Liver (tissue), 9 donors: Measurements from ENCODE around the gene ZNF8. TPM values are rescaled to one million over a fixed set of nuclear protein-coding genes. Genes with fewer than 3 reads are reported as not detected.
A peak's percentile ranks its signal among the peaks of the same experiment; 100 is the strongest.
"Not testable (repeated sequence)": the region's sequence is repeated elsewhere in the genome, so short reads cannot be mapped to it uniquely, and the experiment has no call there.

Experiments used
- DNase-seq: peaks from one replicate; pipeline ENCODE4 v3.0.0-alpha.2; 2017; ENCODE audit warnings: low spot score
- H3K27ac ChIP-seq, 2 donors: one replicate each; pipeline ENCODE4 v1.7.0; 2013; ENCODE audit warnings: inconsistent platforms in 2 of 2, low read length in 2 of 2, control low read depth in 1 of 2, low read depth in 1 of 2, mild to moderate bottlenecking in 1 of 2
- H3K27me3 ChIP-seq, 4 donors: one replicate each; pipeline versions ENCODE4 v1.6.1 to v1.7.0; 2013; ENCODE audit warnings: low read length in 3 of 4, inconsistent platforms in 1 of 4, mild to moderate bottlenecking in 1 of 4, moderate library complexity in 1 of 4; ENCODE audit not compliant: control insufficient read depth in 4 of 4, insufficient read depth in 4 of 4
- H3K36me3 ChIP-seq, 4 donors: one replicate each; pipeline versions ENCODE4 v1.6.1 to v1.7.0; 2013; ENCODE audit warnings: low read length in 3 of 4, mild to moderate bottlenecking in 3 of 4, low read depth in 1 of 4, moderate library complexity in 1 of 4; ENCODE audit not compliant: control insufficient read depth in 4 of 4, insufficient read depth in 3 of 4
- H3K4me1 ChIP-seq, 4 donors: one replicate each; pipeline versions ENCODE4 v1.6.1 to v1.7.0; 2013; ENCODE audit warnings: low read length in 3 of 4, mild to moderate bottlenecking in 3 of 4, moderate library complexity in 1 of 4; ENCODE audit not compliant: control insufficient read depth in 4 of 4, insufficient read depth in 4 of 4
- H3K4me3 ChIP-seq, 3 donors: one replicate each; pipeline versions ENCODE4 v1.6.1 to v1.7.0; 2013; ENCODE audit warnings: low read length in 3 of 3, control low read depth in 1 of 3, low read depth in 1 of 3, mild to moderate bottlenecking in 1 of 3
- H3K9ac ChIP-seq, 2 donors: one replicate each; pipeline ENCODE4 v1.7.0; 2013; ENCODE audit warnings: low read length in 2 of 2, mild to moderate bottlenecking in 2 of 2, moderate library complexity in 2 of 2, control low read depth in 1 of 2, low read depth in 1 of 2
- H3K9me3 ChIP-seq, 4 donors: one replicate each; pipeline versions ENCODE4 v1.6.1 to v1.7.0; 2013; ENCODE audit warnings: low read length in 3 of 4; ENCODE audit not compliant: control insufficient read depth in 4 of 4
- ATF3 ChIP-seq: IDR thresholded peaks from 2 replicates; pipeline ENCODE4 v1.6.1; 2016; ENCODE audit warnings: antibody characterized with exemption
- CTCF ChIP-seq: fragments of 150-350 bp; IDR thresholded peaks from 2 replicates; pipeline ENCODE4 v1.5.1; 2017; ENCODE audit warnings: improper control_type of control experiment, low read depth, low read length; ENCODE audit not compliant: missing input control
- EGR1 ChIP-seq, 2 donors: IDR thresholded peaks; 2 replicates each; pipeline ENCODE4 v1.6.1; 2016 to 2018; ENCODE audit warnings: antibody characterized with exemption in 2 of 2, low read depth in 2 of 2
- FOXA1 ChIP-seq: IDR thresholded peaks from 2 replicates; pipeline ENCODE4 v1.6.1; 2016; ENCODE audit warnings: antibody characterized with exemption
- GABPA ChIP-seq, 2 donors: IDR thresholded peaks in 1 of 2; conservative IDR thresholded peaks in 1 of 2; 2 replicates each; pipeline ENCODE4 v1.6.1; 2016; ENCODE audit warnings: antibody characterized with exemption in 2 of 2, mild to moderate bottlenecking in 1 of 2, moderate library complexity in 1 of 2
- HNF4A ChIP-seq, 2 donors: conservative IDR thresholded peaks; 2 replicates each; pipeline ENCODE4 v1.6.1; 2016; ENCODE audit warnings: antibody characterized with exemption in 2 of 2, mild to moderate bottlenecking in 2 of 2
- HNF4G ChIP-seq: IDR thresholded peaks from 2 replicates; pipeline ENCODE4 v1.6.1; 2016; ENCODE audit warnings: antibody characterized with exemption
- JUND ChIP-seq, 2 donors: IDR thresholded peaks; 2 replicates each; pipeline ENCODE4 v1.6.1; 2016; ENCODE audit warnings: antibody characterized with exemption in 2 of 2
- NR2F2 ChIP-seq: IDR thresholded peaks from 2 replicates; pipeline ENCODE4 v1.6.1; 2016; ENCODE audit warnings: antibody characterized with exemption
- RAD21 ChIP-seq, 2 donors: IDR thresholded peaks; 2 replicates each; pipeline ENCODE4 v1.6.1; 2016; ENCODE audit warnings: antibody characterized with exemption in 2 of 2, mild to moderate bottlenecking in 2 of 2
- REST ChIP-seq: IDR thresholded peaks from 2 replicates; pipeline ENCODE4 v1.6.1; 2016; ENCODE audit warnings: antibody characterized with exemption, mild to moderate bottlenecking
- RXRA ChIP-seq, 2 donors: IDR thresholded peaks; 2 replicates each; pipeline ENCODE4 v1.6.1; 2017 to 2018; ENCODE audit warnings: antibody characterized with exemption in 2 of 2, mild to moderate bottlenecking in 1 of 2
- SP1 ChIP-seq: IDR thresholded peaks from 2 replicates; pipeline ENCODE4 v1.6.1; 2018; ENCODE audit warnings: antibody characterized with exemption, mild to moderate bottlenecking
- TAF1 ChIP-seq: conservative IDR thresholded peaks from 2 replicates; pipeline ENCODE4 v1.6.1; 2016; ENCODE audit warnings: antibody characterized with exemption, mild to moderate bottlenecking
- YY1 ChIP-seq: IDR thresholded peaks from 2 replicates; pipeline ENCODE4 v1.6.1; 2016; ENCODE audit warnings: antibody characterized with exemption, mild to moderate bottlenecking
- ZBTB33 ChIP-seq: IDR thresholded peaks from 2 replicates; pipeline ENCODE4 v1.6.1; 2016; ENCODE audit warnings: antibody characterized with exemption
- WGBS: extraction: QIAGEN DNeasy Blood & Tissue Kit; methylation state at CpG from one replicate; pipeline ENCODE4 v1.1.7; 2013; 5-methylcytosine and 5-hydroxymethylcytosine counted together
- polyA plus RNA-seq, 2 donors: library from polyadenylated mRNA; stranded (reverse) in 1 of 2; unstranded in 1 of 2; fragments of 200-250 nt in 1 of 2; fragments of >200 nt in 1 of 2; fragmentation: Nextera tagmentation in 1 of 2; extraction: Ambion mirVana in 1 of 2; gene quantifications; one replicate each; pipeline versions ENCODE4 v1.2.1 to v1.2.3, GENCODE V29; 2013 to 2015
- total RNA-seq, 2 donors: library from RNA; depleted of rRNA; stranded (reverse); fragments of >200 nt; gene quantifications; one replicate each; pipeline ENCODE4 v1.2.3, GENCODE V29; 2014
- donor health status: healthy.
- donor health status: healthy.
- donor health status: healthy.
- donor health status: healthy.
- donor health status: healthy.

The ZNF8 gene
- total and polyA plus RNA-seq, 4 donors, result 0.37 to 4.6 (median 1.6) TPM

GRCh38 chr19:58248886-58249285 lies 29.9 kb upstream of the ZNF8 start:
- no peak for DNase-seq
- Histone ChIP-seq H3K4me3 (peak overlapping the region in 2 of 3 donors; percentile 51 to 57), H3K36me3 (peaks cover 32 to 83% (median 62%) of the 10 kb centered on the region in 4 donors), H3K9me3 (peaks cover 60 to 86% (median 67%) of the 10 kb centered on the region in 4 donors), H3K27ac (no peak overlapping the region), H3K4me1 (no peaks in the 10 kb centered on the region), H3K27me3 (no peaks in the 10 kb centered on the region), H3K9ac (no peak overlapping the region)
- TF ChIP-seq RXRA (IDR thresholded peaks at IDR 0.05) (no peak), TAF1 (no peak), FOXA1 (no peak), EGR1 (IDR thresholded peaks at IDR 0.05; ENCODE audit: low read depth in 2 of 2) (no peak), ATF3 (no peak)
- WGBS, result over 99% methylated on average over 3 of the region's 3 CpGs

- Histone ChIP-seq H3K9ac (no peak overlapping the region), H3K27ac (no peak overlapping the region), H3K27me3 (no peaks in the 10 kb centered on the region), H3K4me3 (peak overlapping the region in 1 of 3 donors; percentile 43), H3K36me3 (peaks cover 17 to 72% (median 53%) of the 10 kb centered on the region in 4 donors), H3K9me3 (peaks cover 61 to 89% (median 67%) of the 10 kb centered on the region in 4 donors), H3K4me1 (no peaks in the 10 kb centered on the region)
- DNase-seq, result no peak
- WGBS, result 97% methylated on average over 2 of the region's 2 CpGs
- TF ChIP-seq HNF4A (conservative IDR thresholded peaks at IDR 0.05) (no peak), TAF1 (no peak), EGR1 (IDR thresholded peaks at IDR 0.05; ENCODE audit: low read depth in 2 of 2) (no peak), NR2F2 (no peak), JUND (IDR thresholded peaks at IDR 0.05) (no peak)
Measured at GRCh38 chr19:58252102-58252685, 26.6 kb upstream of the ZNF8 start.

GRCh38 chr19:58258259-58258658 lies 20.5 kb upstream of the ZNF8 start:
- WGBS, result 94% methylated on average over 4 of the region's 4 CpGs
- Histone ChIP-seq H3K36me3 (peaks cover 6 to 61% (median 47%) of the 10 kb centered on the region in 4 donors), H3K4me3 (peak overlapping the region in 2 of 3 donors; percentile 70 to 73), H3K9me3 (peaks cover 83 to 95% (median 83%) of the 10 kb centered on the region in 4 donors)
- H3K27ac ChIP-seq, H3K9ac ChIP-seq, H3K4me1 ChIP-seq, DNase-seq, H3K27me3 ChIP-seq: not testable (repeated sequence)

- peaks cover 0 to 50% (median 35%) of the 10 kb centered on the region in 4 donors for H3K36me3 ChIP-seq
- no peaks in the 10 kb centered on the region for H3K4me1 ChIP-seq
- no peak for DNase-seq
- H3K27me3 ChIP-seq, result no peaks in the 10 kb centered on the region
- H3K4me3 ChIP-seq, result peak overlapping the region in 2 of 3 donors; percentile 63 to 70
- 99% methylated on average over 3 of the region's 3 CpGs for WGBS
- no peak overlapping the region for H3K27ac ChIP-seq
- peaks cover 80 to 96% (median 82%) of the 10 kb centered on the region in 4 donors for H3K9me3 ChIP-seq
- no peak overlapping the region for H3K9ac ChIP-seq
- no peak for TF ChIP-seq REST
- no peak for TF ChIP-seq EGR1 (IDR thresholded peaks at IDR 0.05; ENCODE audit: low read depth in 2 of 2)
- no peak for TF ChIP-seq RAD21 (IDR thresholded peaks at IDR 0.05)
- no peak for TF ChIP-seq HNF4A (conservative IDR thresholded peaks at IDR 0.05)
- no peak for TF ChIP-seq ZBTB33
- no peak for TF ChIP-seq SP1
- no peak for TF ChIP-seq GABPA (IDR thresholded peaks at IDR 0.05 in 1 of 2, conservative IDR thresholded peaks at IDR 0.05 in 1 of 2)
- TF ChIP-seq YY1, result no peak
- no peak for TF ChIP-seq HNF4G
- TF ChIP-seq FOXA1, result no peak
- no peak for TF ChIP-seq CTCF
Measured at GRCh38 chr19:58261600-58261967, 17.2 kb upstream of the ZNF8 start.
